Endothelial cell of umbilical vein (primary cell): ENCODE data around the gene CRTC1.

Experiments
- EZH2 ChIP-seq: IDR thresholded peaks from 2 replicates; pipeline ENCODE4 v1.6.1; 2012; ENCODE audit warnings: borderline replicate concordance, low read depth, mild to moderate bottlenecking, moderate library complexity, low read length, inconsistent platforms; ENCODE audit not compliant: severe bottlenecking
- FOS ChIP-seq: IDR thresholded peaks from 2 replicates; pipeline ENCODE4 v1.6.1; 2011; ENCODE audit warnings: mild to moderate bottlenecking, low read length, moderate library complexity, borderline replicate concordance; ENCODE audit not compliant: insufficient read depth
- GATA2 ChIP-seq: IDR thresholded peaks from 2 replicates; pipeline ENCODE4 v1.7.0; 2011; ENCODE audit warnings: low read depth, mild to moderate bottlenecking, moderate library complexity, mixed read lengths, low read length; ENCODE audit not compliant: insufficient read length, insufficient read depth
- MYC ChIP-seq: IDR thresholded peaks from one replicate; pipeline ENCODE4 v1.6.1; 2011; ENCODE audit warnings: mild to moderate bottlenecking, low read depth, low read length
- POLR2A ChIP-seq: IDR thresholded peaks from 2 replicates; pipeline ENCODE4 v1.6.1; 2012; ENCODE audit warnings: low read depth, mild to moderate bottlenecking, control low read depth, low read length
- POLR2AphosphoS5 ChIP-seq: IDR thresholded peaks from 2 replicates; pipeline ENCODE4 v1.6.1; 2012; ENCODE audit warnings: low read depth, mild to moderate bottlenecking, control low read depth, low read length, moderate library complexity; ENCODE audit not compliant: insufficient read depth
- TF ChIP-seq, protein P1 (sequence below), 2 donors: IDR thresholded peaks; 1 replicate in 1 of 2; 2 replicates in 1 of 2; pipeline ENCODE4 v1.5.1; 2011; ENCODE audit warnings: low read length in 2 of 2, mild to moderate bottlenecking in 2 of 2, moderate library complexity in 2 of 2, control low read depth in 1 of 2, inconsistent platforms in 1 of 2, low read depth in 1 of 2; ENCODE audit not compliant: insufficient read depth in 1 of 2; ENCODE audit errors: extremely low read depth in 1 of 2
- TF ChIP-seq, protein P2 (sequence below): IDR thresholded peaks from 2 replicates; pipeline ENCODE4 v1.6.1; 2011; ENCODE audit not compliant: insufficient read depth, insufficient read length

DNA sequence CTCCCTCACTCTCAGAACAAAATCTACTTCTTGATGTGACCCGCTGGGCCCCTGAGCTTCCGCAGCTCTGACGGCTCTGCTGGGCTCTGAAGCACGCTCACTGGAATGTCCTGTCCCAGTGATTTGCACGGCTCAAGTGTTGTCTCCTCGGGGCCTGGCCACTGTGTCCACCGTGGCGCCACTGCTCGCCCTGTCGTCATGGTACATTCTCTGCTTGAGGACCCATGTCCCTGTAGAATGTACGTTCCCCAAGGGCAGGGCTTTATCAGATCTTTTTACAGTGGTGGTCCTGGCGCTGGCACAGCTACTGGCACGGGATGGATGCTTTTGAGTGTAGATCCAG is 34.5 kb upstream of the CRTC1 start:
- TF ChIP-seq POLR2A (no peak), GATA2 (no peak), POLR2AphosphoS5 (no peak), EZH2 (no peak), MYC (no peak), FOS (no peak)
- TF ChIP-seq, protein P1, sequence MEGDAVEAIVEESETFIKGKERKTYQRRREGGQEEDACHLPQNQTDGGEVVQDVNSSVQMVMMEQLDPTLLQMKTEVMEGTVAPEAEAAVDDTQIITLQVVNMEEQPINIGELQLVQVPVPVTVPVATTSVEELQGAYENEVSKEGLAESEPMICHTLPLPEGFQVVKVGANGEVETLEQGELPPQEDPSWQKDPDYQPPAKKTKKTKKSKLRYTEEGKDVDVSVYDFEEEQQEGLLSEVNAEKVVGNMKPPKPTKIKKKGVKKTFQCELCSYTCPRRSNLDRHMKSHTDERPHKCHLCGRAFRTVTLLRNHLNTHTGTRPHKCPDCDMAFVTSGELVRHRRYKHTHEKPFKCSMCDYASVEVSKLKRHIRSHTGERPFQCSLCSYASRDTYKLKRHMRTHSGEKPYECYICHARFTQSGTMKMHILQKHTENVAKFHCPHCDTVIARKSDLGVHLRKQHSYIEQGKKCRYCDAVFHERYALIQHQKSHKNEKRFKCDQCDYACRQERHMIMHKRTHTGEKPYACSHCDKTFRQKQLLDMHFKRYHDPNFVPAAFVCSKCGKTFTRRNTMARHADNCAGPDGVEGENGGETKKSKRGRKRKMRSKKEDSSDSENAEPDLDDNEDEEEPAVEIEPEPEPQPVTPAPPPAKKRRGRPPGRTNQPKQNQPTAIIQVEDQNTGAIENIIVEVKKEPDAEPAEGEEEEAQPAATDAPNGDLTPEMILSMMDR (IDR thresholded peaks at IDR 0.05; ENCODE audit: extremely low read depth in 1 of 2, insufficient read depth in 1 of 2, low read depth in 1 of 2, low read length in 2 of 2) = no peak
- TF ChIP-seq, protein P2, sequence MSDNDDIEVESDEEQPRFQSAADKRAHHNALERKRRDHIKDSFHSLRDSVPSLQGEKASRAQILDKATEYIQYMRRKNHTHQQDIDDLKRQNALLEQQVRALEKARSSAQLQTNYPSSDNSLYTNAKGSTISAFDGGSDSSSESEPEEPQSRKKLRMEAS = no peak
